SJSA1 (cell line): Measurements from ENCODE around the gene RAB3B. TPM values are rescaled to one million over a fixed set of nuclear protein-coding genes. Genes with fewer than 3 reads are reported as not detected.
"Not testable (repeated sequence)": the region's sequence is repeated elsewhere in the genome, so short reads cannot be mapped to it uniquely, and the experiment has no call there.

Experiments
- DNase-seq, 2 experiments: peaks; one replicate each; pipeline ENCODE4 v3.0.0-alpha.2; 2015 to 2020; ENCODE audit warnings: low spot score in 2 of 2, low read depth in 1 of 2
- H3K27ac ChIP-seq: fragments of 250-450 bp; sonication (Bioruptor Pico); 2 replicates; pipeline ENCODE4 v1.5.1; 2020; ENCODE audit warnings: mild to moderate bottlenecking, moderate library complexity
- H3K27me3 ChIP-seq: fragments of 250-450 bp; sonication (Bioruptor Pico); replicated peaks from 2 replicates; pipeline ENCODE4 v1.5.1; 2020; ENCODE audit warnings: mild to moderate bottlenecking, moderate library complexity
- H3K36me3 ChIP-seq: fragments of 250-450 bp; sonication (Bioruptor Pico); 2 replicates; pipeline ENCODE4 v1.5.1; 2020; ENCODE audit warnings: mild to moderate bottlenecking
- H3K4me1 ChIP-seq: fragments of 250-450 bp; sonication (Bioruptor Pico); replicated peaks from 2 replicates; pipeline ENCODE4 v1.6.1; 2021; ENCODE audit warnings: mild to moderate bottlenecking
- H3K4me3 ChIP-seq: fragments of 250-450 bp; sonication (Bioruptor Pico); 2 replicates; pipeline ENCODE4 v1.5.1; 2020; ENCODE audit warnings: mild to moderate bottlenecking
- H3K9me3 ChIP-seq: fragments of 250-450 bp; sonication (Bioruptor Pico); replicated peaks from 2 replicates; pipeline ENCODE4 v1.5.1; 2020; ENCODE audit warnings: mild to moderate bottlenecking
- total RNA-seq: library from RNA; depleted of rRNA; stranded (reverse); fragments of >200 nt; shearing (Covaris generic); gene quantifications from 2 replicates; pipeline ENCODE4 v1.2.3, GENCODE V29; 2014; rRNA removed

RAB3B gene, protein sequence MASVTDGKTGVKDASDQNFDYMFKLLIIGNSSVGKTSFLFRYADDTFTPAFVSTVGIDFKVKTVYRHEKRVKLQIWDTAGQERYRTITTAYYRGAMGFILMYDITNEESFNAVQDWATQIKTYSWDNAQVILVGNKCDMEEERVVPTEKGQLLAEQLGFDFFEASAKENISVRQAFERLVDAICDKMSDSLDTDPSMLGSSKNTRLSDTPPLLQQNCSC
- total RNA-seq: 20.6 and 31.4 TPM in 2 replicates

DNA sequence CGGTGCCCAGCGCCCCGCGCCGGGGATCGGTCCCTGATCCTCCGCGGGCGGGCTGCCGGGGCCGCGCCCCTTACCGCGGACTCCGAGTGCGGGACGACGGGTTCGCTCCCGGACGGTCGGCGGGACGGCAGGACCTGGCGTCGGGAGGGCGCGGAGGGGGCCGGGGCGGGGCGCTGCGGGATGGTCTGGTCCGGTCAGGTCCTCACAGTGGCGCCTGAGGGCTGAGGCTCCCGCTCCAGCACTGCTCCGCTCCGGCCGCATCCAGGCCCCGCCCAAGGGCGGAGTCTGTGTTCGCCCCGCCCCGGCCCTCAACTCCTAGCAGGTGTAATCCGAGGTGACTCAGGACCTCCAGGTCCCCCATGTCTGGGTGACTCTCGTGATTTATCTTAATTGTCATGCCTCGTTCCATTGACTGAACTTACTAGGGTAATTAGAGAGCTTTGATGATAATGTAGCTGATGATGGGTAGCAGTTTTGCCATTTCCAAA, at the start of gene RAB3B:
RAB3B (minus strand) TSS at position 223 of the 488 bp plus-strand sequence. CDS start 13,583 bp downstream, outside the sequence.
- DNase-seq: peak; percentile 62 to 85
- H3K4me3 ChIP-seq: peak within 1 kb of the TSS; percentile 90
- 0 out of 2 replicates have a peak within 1 kb of the TSS, but pooled peaks have one; percentile 44 for H3K27ac ChIP-seq
- peaks cover 6% of the 10 kb centered on the region; the same call in 1 of the 2 replicates for H3K36me3 ChIP-seq
- H3K9me3 ChIP-seq: no peaks in the 10 kb centered on the region
- no peaks in the 10 kb centered on the region for H3K27me3 ChIP-seq
- peaks cover 4% of the 10 kb centered on the region for H3K4me1 ChIP-seq

DNA sequence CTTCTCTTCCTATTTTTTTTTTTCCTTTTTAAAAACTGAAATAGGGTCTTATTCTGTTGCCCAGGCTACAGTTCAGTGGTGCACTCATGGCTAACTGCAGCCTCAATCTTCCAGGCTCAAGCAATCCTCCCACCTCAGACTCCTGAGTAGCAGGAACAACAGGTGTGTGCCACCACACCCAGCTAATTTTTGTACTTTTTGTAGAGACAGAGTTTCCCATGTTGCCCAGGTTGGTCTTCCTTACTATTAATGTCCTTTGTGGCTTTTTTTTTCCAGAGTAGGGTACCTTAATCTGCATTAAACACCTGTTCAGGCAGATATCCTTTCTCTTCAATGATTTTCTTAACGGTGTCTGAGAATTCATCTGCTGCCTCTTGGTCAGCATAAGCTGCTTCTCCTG, 47.4 kb upstream of the RAB3B start:
- Histone ChIP-seq H3K4me3 (no peak overlapping the region), H3K36me3 (peaks cover 42% of the 10 kb centered on the region), H3K9me3 (no peaks in the 10 kb centered on the region), H3K4me1 (peaks cover 5% of the 10 kb centered on the region), H3K27me3 (no peaks in the 10 kb centered on the region), H3K27ac (no peak overlapping the region)
- DNase-seq: no peak

DNA sequence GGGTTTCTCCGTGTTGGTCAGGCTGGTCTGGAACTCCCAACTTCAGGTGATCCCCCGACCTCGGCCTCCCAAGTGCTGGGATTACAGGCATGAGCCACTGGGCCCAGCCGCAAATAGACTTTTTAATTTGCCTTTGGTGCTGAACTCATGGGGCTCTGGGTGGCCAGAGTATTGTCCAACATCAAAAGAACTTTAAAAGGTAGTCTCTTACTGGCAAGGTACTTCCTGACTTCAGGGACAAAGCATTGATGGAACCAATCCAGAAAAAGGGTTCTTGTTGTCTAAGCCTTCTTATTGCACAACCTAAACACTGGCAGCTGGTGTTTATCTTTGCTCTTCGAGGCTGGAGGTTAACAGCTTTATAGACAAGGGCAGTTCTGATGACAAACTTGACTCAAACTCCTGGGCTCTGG, 46.9 kb upstream of the RAB3B start:
- Histone ChIP-seq H3K27ac (no peak overlapping the region), H3K27me3 (no peaks in the 10 kb centered on the region), H3K9me3 (no peaks in the 10 kb centered on the region), H3K4me3 (no peak overlapping the region), H3K4me1 (peaks cover 6% of the 10 kb centered on the region), H3K36me3 (peaks cover 46% of the 10 kb centered on the region)
- no peak for DNase-seq

DNA sequence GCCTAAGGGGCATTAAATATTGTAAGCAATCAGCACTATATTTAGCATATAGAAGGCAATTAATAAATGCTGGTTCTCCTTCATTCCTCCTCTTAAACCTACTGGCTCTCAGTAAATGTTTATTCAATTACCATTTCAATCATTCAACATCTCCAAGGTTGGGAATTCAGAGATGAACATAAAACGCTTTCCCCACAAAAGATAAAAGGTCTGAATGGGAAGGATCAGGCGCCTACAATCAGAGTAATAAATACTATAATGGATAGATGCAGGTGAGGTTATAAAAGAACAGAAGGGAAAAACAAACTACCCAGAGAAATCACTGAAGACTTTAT, 43.5 kb upstream of the RAB3B start:
- Histone ChIP-seq H3K4me3 (peak overlapping the region; percentile 80), H3K4me1 (peaks cover 17% of the 10 kb centered on the region), H3K36me3 (peaks cover 50% of the 10 kb centered on the region), H3K27ac (peak overlapping the region; percentile 79), H3K27me3 (no peaks in the 10 kb centered on the region), H3K9me3 (no peaks in the 10 kb centered on the region)
- no peak for DNase-seq

DNA sequence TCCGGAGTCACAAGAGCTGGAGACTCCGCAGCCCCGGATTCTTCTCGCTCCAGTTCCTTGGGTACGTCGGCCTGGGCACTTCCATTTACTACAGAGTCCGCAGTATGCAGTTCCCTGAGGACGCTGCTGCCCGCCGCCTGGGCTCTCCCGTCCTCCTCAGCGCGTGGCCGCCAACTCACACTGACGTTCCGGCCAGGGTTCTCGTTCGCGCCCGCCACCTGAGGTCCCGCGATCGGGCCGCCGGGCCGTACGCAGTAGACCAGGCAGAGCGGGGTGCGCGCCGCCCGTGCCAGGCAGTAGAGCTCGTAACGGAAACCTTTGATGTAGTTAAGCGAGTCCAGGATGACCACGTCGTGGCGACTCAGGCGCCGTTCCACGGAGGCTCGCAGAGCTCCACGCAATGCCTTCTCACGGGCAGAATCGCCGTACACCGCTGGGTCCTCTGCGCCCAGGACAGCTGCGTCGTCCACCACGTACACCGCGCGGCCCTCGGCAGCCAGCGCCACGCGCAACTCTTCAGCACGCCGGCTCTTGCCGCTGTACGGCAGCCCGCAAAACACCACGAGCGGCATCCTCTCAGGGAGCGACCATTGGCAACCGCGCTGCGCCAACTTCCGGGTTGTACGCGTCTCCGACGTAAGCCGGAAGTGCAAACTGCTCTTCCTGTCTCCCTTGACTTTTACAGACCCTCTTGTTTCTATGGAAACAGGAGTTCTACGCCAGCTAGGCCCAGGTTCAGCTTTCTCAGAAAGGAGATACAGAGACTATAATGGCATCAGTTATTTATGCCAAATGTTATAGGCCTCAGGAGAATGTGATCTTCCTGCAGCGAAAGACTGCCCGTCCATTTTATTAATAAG, 42.9 kb upstream of the RAB3B start, which contains the start of gene KTI12:
KTI12 (minus strand) TSS at position 621 of the 860 bp plus-strand sequence; CDS start at position 572, 49 bp downstream.
- H3K4me1 ChIP-seq: peaks cover 17% of the 10 kb centered on the region
- peaks cover 50% of the 10 kb centered on the region for H3K36me3 ChIP-seq
- no peaks in the 10 kb centered on the region for H3K27me3 ChIP-seq
- DNase-seq: peak; percentile 81 to 90
- H3K27ac ChIP-seq: peak within 1 kb of the TSS; percentile 79
- no peaks in the 10 kb centered on the region for H3K9me3 ChIP-seq
- H3K4me3 ChIP-seq: peak within 1 kb of the TSS; percentile 80

DNA sequence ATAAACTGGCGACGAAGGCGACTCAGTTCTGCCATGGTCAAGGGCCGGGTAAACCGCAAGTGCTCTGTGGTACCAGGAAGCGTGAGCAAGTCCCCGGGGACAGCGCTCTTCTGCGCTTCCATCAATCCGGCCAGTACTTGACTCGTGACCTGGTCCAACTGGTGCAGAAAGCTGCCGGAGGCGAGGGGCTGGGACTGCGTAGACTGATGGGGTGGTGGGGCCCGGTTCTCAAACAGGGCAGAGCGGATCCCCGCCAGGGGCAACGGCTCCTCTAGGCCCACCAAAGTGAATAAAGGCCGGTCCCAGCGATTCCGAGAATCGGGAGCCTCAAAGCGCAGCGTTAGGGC, 42.3 kb upstream of the RAB3B start:
- Histone ChIP-seq H3K36me3 (peaks cover 50% of the 10 kb centered on the region), H3K4me3 (peak overlapping the region; percentile 80), H3K27me3 (no peaks in the 10 kb centered on the region), H3K4me1 (peaks cover 17% of the 10 kb centered on the region), H3K9me3 (no peaks in the 10 kb centered on the region), H3K27ac (peak overlapping the region; percentile 79; the same call in 1 of the 2 replicates)
- peak; percentile 49 to 70 for DNase-seq

DNA sequence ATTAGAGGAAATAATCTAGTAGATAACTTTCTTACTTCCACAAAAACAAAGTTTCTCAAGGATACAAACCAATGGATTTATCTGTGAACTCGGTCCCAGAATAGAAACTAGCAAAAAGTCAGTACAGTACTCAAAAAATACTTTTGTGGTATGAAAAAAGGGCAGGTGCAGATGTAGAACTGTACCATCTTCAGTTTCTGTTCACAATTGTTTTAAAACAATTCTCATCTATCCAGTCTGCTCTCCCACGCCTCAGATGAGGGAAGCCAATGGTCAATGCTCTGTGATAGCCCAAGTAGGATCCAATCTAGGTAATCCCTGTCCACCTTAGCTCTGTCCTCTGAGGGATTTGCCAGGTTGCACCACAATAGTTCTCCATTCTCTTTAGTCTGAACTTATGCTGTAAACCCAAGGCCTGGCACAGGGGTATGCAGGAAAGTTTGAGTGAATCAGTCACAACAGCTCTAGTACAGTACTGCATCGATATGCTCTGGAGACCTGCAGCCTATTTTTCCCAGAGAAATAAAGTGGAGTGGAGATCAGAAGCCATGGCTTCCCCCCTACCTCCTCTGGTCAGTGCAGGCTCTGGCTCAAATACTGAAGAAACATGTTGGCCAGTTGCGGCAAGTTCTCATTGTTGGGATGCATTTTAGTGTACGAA, 41.8 kb upstream of the RAB3B start:
- Histone ChIP-seq H3K9me3 (no peaks in the 10 kb centered on the region), H3K27ac (no peak overlapping the region), H3K27me3 (no peaks in the 10 kb centered on the region), H3K4me3 (peak overlapping the region; percentile 80), H3K4me1 (peaks cover 17% of the 10 kb centered on the region), H3K36me3 (peaks cover 45% of the 10 kb centered on the region)
- peak in 1 of 2 experiments; percentile 2 for DNase-seq

DNA sequence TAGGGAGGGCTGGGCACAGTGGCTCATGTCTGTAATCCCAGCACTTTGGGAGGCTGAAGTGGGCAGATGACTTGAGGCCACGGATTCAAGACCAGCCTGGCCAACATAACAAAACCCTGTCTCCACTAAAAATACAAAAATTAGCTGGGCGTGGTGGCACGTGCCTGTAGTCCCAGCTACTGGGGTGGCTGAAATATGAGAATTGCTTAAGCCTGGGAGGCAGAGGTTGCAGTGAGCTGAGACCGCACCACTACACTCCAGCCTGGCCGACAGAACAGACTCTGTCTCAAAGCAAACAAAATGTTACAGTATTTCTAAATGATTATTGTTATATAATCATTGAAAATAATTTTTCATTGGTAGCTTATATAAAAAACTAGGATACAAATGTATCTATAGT, 38.3 kb upstream of the RAB3B start:
- peaks cover 47% of the 10 kb centered on the region for H3K36me3 ChIP-seq
- peaks cover 14% of the 10 kb centered on the region for H3K4me1 ChIP-seq
- not testable (repeated sequence) for H3K27me3 ChIP-seq, DNase-seq, H3K27ac ChIP-seq, H3K9me3 ChIP-seq, H3K4me3 ChIP-seq

DNA sequence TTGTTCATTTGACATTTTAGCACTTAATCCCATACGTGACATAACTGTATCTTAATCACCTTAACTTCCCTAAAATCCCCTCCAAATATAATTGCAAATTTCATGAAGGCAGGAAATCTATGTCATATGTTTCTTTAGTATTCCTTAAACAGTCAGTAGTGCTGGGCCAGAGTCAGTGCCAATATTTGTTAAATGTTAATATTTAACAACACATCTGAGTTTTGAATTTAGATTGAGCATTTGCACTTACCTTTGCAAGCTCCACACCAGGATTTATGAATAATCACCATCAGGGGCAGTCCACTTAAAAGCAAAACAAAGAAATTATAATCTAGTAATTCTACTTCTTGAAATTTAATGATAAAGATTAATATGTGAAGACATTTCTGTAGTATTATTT, 37.8 kb upstream of the RAB3B start:
- Histone ChIP-seq H3K4me1 (peaks cover 12% of the 10 kb centered on the region), H3K9me3 (no peaks in the 10 kb centered on the region), H3K36me3 (peaks cover 47% of the 10 kb centered on the region)

DNA sequence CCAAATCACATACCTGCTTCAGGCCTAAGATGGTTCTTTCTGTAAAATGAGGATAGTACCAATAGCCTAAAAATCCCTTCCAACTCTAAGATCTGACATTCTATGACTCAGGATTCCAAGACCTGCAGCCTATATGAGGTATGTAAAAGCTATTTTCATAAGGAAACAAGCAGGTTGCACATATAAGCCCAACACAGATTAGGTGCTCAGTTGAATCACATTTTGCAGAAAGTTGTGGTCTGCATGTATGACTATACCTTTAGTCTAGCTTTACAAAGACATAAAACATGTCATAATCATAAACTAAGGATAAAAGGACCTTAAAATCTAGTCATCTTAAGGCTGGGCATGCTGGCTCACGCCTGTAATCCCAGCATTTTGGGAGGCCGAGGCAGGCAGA, 35.8 kb upstream of the RAB3B start:
- Histone ChIP-seq H3K27me3 (no peaks in the 10 kb centered on the region), H3K4me1 (no peaks in the 10 kb centered on the region; the same call in 1 of the 2 replicates), H3K36me3 (peaks cover 43% of the 10 kb centered on the region), H3K27ac (no peak overlapping the region), H3K4me3 (no peak overlapping the region), H3K9me3 (no peaks in the 10 kb centered on the region)
- DNase-seq: no peak

More for the DNA sequence above, 37.8 kb upstream of the RAB3B start:
- Histone ChIP-seq H3K27ac (no peak overlapping the region), H3K27me3 (no peaks in the 10 kb centered on the region), H3K4me3 (no peak overlapping the region)
- DNase-seq: no peak

DNA sequence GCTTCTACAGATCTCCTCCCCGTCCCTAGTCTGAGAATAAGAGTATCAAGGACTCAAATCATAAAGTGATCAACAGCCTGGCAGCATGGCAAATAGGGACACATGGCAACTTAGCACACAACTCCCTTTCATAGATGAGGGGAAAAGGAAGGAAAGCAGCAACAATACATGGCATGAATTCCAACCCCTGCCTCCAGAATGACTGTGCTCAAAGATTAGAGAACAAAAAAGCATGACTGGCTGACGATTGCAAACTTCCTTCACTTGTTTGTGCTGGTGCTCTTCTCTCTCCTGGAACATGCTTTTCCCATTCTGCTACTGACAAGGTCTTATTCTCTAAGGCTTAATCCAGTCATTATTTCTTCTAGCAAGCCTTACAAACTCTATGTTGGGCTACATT, 31.6 kb upstream of the RAB3B start:
- H3K27me3 ChIP-seq: no peaks in the 10 kb centered on the region
- DNase-seq: no peak

DNA sequence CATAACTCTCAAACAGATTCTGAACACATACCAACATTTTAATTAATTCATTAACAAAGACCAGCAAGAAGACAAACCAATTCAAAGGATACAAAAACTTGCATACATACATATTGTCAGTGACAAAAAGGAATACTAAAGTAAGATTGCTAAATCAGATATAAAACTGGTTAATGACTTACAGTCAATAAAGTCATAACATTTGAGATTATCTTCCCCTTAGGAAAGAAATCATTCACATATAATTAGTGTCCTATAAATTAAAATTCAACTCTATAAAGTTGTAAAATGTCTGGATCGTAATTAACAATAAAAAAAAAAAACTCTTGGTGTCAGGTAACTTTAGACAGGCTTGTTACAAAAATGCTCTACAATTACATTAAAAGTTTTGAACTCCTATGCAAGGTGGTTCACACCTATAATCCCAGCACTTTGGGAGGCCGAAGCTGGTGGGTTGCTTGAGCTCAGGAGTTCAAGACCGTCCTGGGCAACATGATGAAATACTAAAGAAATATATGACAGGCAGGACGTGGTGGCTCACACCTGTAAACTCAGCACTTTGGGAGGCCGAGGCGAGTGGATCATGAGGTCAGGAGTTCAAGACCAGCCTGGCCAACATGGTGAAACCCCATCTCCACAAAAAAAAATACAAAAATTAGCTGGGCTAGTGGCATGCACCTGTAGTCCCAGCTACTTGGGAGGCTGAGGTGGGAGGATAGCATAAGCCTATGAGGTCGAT, 17.7 kb upstream of the RAB3B start:
- Histone ChIP-seq H3K9me3 (no peaks in the 10 kb centered on the region), H3K27ac (0 out of 2 replicates have a peak overlapping the region, but pooled peaks have one; percentile 20)
- DNase-seq: no peak

More for the DNA sequence above, 31.6 kb upstream of the RAB3B start:
- H3K4me1 ChIP-seq: no peaks in the 10 kb centered on the region
- no peak overlapping the region for H3K27ac ChIP-seq
- no peaks in the 10 kb centered on the region for H3K9me3 ChIP-seq
- no peak overlapping the region for H3K4me3 ChIP-seq
- peaks cover 47% of the 10 kb centered on the region for H3K36me3 ChIP-seq

More for the DNA sequence above, 17.7 kb upstream of the RAB3B start:
- Histone ChIP-seq H3K4me1 (peaks cover 26% of the 10 kb centered on the region), H3K4me3 (no peak overlapping the region), H3K27me3 (no peaks in the 10 kb centered on the region), H3K36me3 (no peaks in the 10 kb centered on the region)
